NT2/D1 (cell line): ENCODE measurements around the gene SCN1B.

Experiments used
- DNase-seq: peaks from one replicate; pipeline ENCODE4 v3.0.0-alpha.2; 2011; ENCODE audit warnings: low read depth, low spot score
- H3K27me3 ChIP-seq: 2 replicates; pipeline ENCODE4 v1.6.0; 2011; ENCODE audit warnings: mild to moderate bottlenecking; ENCODE audit not compliant: insufficient read length, insufficient read depth
- H3K36me3 ChIP-seq: 2 replicates; pipeline ENCODE4 v1.6.1; 2011; ENCODE audit warnings: mild to moderate bottlenecking, low read length, mixed read lengths; ENCODE audit not compliant: insufficient read depth, insufficient read length
- H3K4me1 ChIP-seq: 2 replicates; pipeline ENCODE4 v1.5.1; 2011; ENCODE audit not compliant: insufficient read depth, insufficient read length
- H3K4me3 ChIP-seq: 2 replicates; pipeline ENCODE4 v1.5.1; 2011; ENCODE audit warnings: low read depth; ENCODE audit not compliant: insufficient read length
- H3K9ac ChIP-seq: 2 replicates; pipeline ENCODE4 v1.6.0; 2011; ENCODE audit warnings: low read depth; ENCODE audit not compliant: insufficient read length
- H3K9me3 ChIP-seq: 2 replicates; pipeline ENCODE4 v1.5.1; 2011; ENCODE audit warnings: mild to moderate bottlenecking, low read length; ENCODE audit not compliant: insufficient read depth
- SUZ12 ChIP-seq: IDR thresholded peaks from 2 replicates; pipeline ENCODE4 v1.6.1; 2011; ENCODE audit not compliant: insufficient read length, insufficient read depth; ENCODE audit errors: extremely low read depth
- YY1 ChIP-seq: IDR thresholded peaks from 2 replicates; pipeline ENCODE4 v1.6.1; 2011; ENCODE audit not compliant: insufficient read length, insufficient read depth
- ZNF274 ChIP-seq: IDR thresholded peaks from 2 replicates; pipeline ENCODE4 v1.6.1; 2011; ENCODE audit warnings: mild to moderate bottlenecking, low read depth, low read length

SCN1B gene

GRCh38 chr19:35038623-35039512, 8.6 kb downstream of the SCN1B start:
- H3K4me3 ChIP-seq, result no peak overlapping the region
- H3K36me3 ChIP-seq, result peaks cover 18% of the 10 kb centered on the region
- TF ChIP-seq YY1 (no peak), SUZ12 (no peak), ZNF274 (no peak)
- no peak for DNase-seq
- no peaks in the 10 kb centered on the region for H3K27me3 ChIP-seq
- no peak overlapping the region for H3K9ac ChIP-seq
- peaks cover 15% of the 10 kb centered on the region for H3K4me1 ChIP-seq
- H3K9me3 ChIP-seq, result no peaks in the 10 kb centered on the region

GRCh38 chr19:35039881-35040825, 9.9 kb downstream of the SCN1B start:
- H3K9ac ChIP-seq, result peak overlapping the region; percentile 67

DNA sequence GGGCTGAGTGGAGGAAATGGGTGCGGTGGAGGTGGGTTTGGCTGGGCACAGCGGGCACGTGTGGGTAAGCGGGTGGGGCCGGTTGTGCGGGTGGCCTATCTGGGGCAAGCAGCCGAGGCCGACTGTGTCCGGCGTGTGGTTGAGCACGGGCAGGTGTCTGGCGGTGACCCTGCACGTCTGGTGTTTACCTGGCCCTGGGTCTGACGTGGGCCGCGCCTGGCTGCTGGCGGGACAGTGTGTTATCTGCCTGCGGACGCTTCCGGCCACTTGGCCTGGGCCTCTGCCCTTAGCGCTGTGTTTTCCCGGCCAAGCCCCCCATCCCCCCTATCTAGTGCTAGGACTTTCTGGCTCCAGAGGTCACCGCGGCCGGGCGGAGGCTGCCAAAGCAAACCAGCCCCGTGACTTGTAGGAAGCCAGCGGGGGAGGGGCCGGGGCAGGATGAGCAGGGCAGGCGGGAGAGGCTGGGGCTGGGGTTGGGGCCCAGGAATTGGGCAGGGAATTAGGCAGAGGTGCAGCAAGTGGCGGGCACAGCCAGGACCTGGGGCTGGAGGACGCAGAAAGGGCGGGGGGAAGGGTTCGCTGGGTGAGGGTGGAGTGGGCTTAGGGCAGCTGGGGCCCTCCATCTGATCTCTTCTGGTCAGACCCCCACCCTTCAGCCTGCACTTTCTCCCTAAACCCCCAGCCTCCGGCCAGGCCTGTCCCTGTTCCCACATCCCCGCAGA, 10.7 kb downstream of the SCN1B start:
- Histone ChIP-seq H3K27me3 (no peaks in the 10 kb centered on the region), H3K36me3 (peaks cover 7% of the 10 kb centered on the region), H3K9me3 (no peaks in the 10 kb centered on the region), H3K9ac (peak overlapping the region; percentile 67), H3K4me3 (peak overlapping the region; percentile 30), H3K4me1 (peaks cover 12% of the 10 kb centered on the region)
- DNase-seq, result no peak
- no peak for TF ChIP-seq YY1
- no peak for TF ChIP-seq SUZ12
- TF ChIP-seq ZNF274, result no peak

More at GRCh38 chr19:35039881-35040825, 9.9 kb downstream of the SCN1B start:
- no peak overlapping the region for H3K4me3 ChIP-seq
- H3K9me3 ChIP-seq, result no peaks in the 10 kb centered on the region
- TF ChIP-seq YY1, result no peak
- no peak for TF ChIP-seq ZNF274
- TF ChIP-seq SUZ12, result no peak
- peaks cover 12% of the 10 kb centered on the region for H3K4me1 ChIP-seq
- H3K27me3 ChIP-seq, result no peaks in the 10 kb centered on the region
- peaks cover 7% of the 10 kb centered on the region for H3K36me3 ChIP-seq
- no peak for DNase-seq

- Histone ChIP-seq H3K36me3 (peaks cover 7% of the 10 kb centered on the region), H3K27me3 (no peaks in the 10 kb centered on the region), H3K4me3 (peak within 1 kb of the TSS; percentile 30), H3K9me3 (no peaks in the 10 kb centered on the region), H3K9ac (peak within 1 kb of the TSS; percentile 72), H3K4me1 (peaks cover 12% of the 10 kb centered on the region)
- DNase-seq, result no peak
- no peak for TF ChIP-seq SUZ12
- no peak for TF ChIP-seq ZNF274
- TF ChIP-seq YY1, result no peak
Measured at GRCh38 chr19:35041548-35042055, 11.3 kb downstream of the SCN1B start, which contains the start of gene HPN. TSS of gene HPN (plus strand) at chr19:35041721. CDS start at chr19:35042507, 786 bp downstream.

GRCh38 chr19:35042056-35042730, 11.9 kb downstream of the SCN1B start:
- TF ChIP-seq ZNF274, result no peak
- TF ChIP-seq SUZ12, result no peak
- TF ChIP-seq YY1, result no peak
- no peak for DNase-seq
- H3K4me1 ChIP-seq, result peaks cover 12% of the 10 kb centered on the region
- H3K9ac ChIP-seq, result peak overlapping the region; percentile 72
- peaks cover 3% of the 10 kb centered on the region for H3K36me3 ChIP-seq
- no peaks in the 10 kb centered on the region for H3K27me3 ChIP-seq
- peak overlapping the region; percentile 28 for H3K4me3 ChIP-seq
- no peaks in the 10 kb centered on the region for H3K9me3 ChIP-seq
